H1 (cell line): Measurements from ENCODE around the gene SPDYC. TPM values are rescaled to one million over a fixed set of nuclear protein-coding genes. Genes with fewer than 3 reads are reported as not detected.

Source experiments
- CREB1 ChIP-seq: IDR thresholded peaks from 2 replicates; pipeline ENCODE4 v1.6.1; 2012; ENCODE audit warnings: inconsistent platforms
- CTBP2 ChIP-seq: IDR thresholded peaks from 2 replicates; pipeline ENCODE4 v1.7.0; 2011; ENCODE audit warnings: borderline replicate concordance, mild to moderate bottlenecking, moderate library complexity, mixed read lengths, low read length; ENCODE audit not compliant: insufficient read depth, insufficient read length
- GABPA ChIP-seq: IDR thresholded peaks from 2 replicates; pipeline ENCODE4 v1.6.1; 2011; ENCODE audit warnings: mild to moderate bottlenecking, low read length, moderate library complexity, borderline replicate concordance; ENCODE audit not compliant: insufficient read depth
- JUND ChIP-seq: IDR thresholded peaks from 2 replicates; pipeline ENCODE4 v1.6.1; 2011; ENCODE audit warnings: mild to moderate bottlenecking, improper control_type of control experiment, low read length
- RAD21 ChIP-seq, 2 experiments: IDR thresholded peaks in 1 of 2; conservative IDR thresholded peaks in 1 of 2; 2 replicates each; pipeline ENCODE4 v1.6.1; 2011; ENCODE audit warnings: low read depth in 2 of 2, low read length in 2 of 2, improper control_type of control experiment in 1 of 2, inconsistent platforms in 1 of 2, mild to moderate bottlenecking in 1 of 2, moderate library complexity in 1 of 2
- RFX5 ChIP-seq: IDR thresholded peaks from 2 replicates; pipeline ENCODE4 v1.6.1; 2011; ENCODE audit warnings: low read depth, low read length, improper control_type of control experiment, borderline replicate concordance
- ZNF274 ChIP-seq: IDR thresholded peaks from 2 replicates; pipeline ENCODE4 v1.7.0; 2012; ENCODE audit warnings: low read length, borderline replicate concordance; ENCODE audit errors: extremely low read depth
- polyA plus RNA-seq, 7 experiments: library from polyadenylated mRNA; depleted of rRNA in 3 of 7; stranded (reverse) in 5 of 7; unstranded in 2 of 7; fragments of >200 nt in 5 of 7; fragments of 200-250 nt in 2 of 7; gene quantifications; 1 replicate in 5 of 7; 2 replicates in 1 of 7; 4 replicates in 1 of 7; pipeline versions ENCODE4 v1.2.1 to v1.2.3, GENCODE V29; 2011 to 2013; ENCODE audit warnings: missing spikeins in 2 of 7, mixed read lengths in 2 of 7
- total RNA-seq: library from RNA; stranded (reverse); fragmentation: NEBNext Ultra II Directional; extraction: Animal tissue kit (Norgen Biotek cat#: 25700); gene quantifications from 2 replicates; pipeline ENCODE4 v1.2.1, GENCODE V29; 2021
- TF ChIP-seq, protein P1 (sequence below): fragments of 300-600 bp; sonication (generic); IDR thresholded peaks from 2 replicates; pipeline ENCODE4 v1.7.1; 2012; ENCODE audit warnings: low read length, moderate library complexity, mild to moderate bottlenecking, inconsistent platforms; ENCODE audit not compliant: insufficient replicate concordance
- TF ChIP-seq, protein P2 (sequence below): IDR thresholded peaks from 2 replicates; pipeline ENCODE4 v1.6.1; 2011; ENCODE audit warnings: low read length, improper control_type of control experiment

Gene SPDYC
- total and polyA plus RNA-seq, 2 of the 8 experiments (the other 6 are each of a cell fraction or from before 2014, with no cell fraction given), result 0.15 TPM; not detected in 1

DNA sequence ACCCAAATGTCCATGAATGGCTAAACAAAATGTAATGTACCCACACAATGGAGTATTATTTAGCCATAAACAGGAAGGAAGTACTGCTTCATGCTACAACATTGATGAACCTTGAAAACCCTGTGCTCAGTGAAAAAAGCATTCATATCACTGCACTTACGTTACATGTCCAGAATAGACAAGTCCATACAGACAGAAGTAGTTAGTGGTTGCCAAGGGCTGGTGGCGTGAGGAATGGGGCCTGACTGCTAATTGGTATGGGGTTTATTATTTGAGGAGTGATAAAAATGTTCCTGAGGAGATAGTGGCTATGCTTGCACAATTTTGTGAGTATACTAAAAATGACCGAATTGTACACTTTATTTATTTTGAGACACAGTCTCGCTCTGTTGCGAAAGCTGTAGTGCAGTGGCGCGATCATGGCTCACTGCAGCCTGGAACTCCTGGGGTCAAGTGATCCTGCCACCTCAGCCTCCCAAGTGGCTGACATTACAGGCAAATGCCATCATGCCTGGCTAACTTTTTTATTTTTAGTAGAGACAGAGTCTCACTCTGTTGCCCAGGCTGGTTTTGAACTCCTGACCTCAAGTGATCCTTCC, 28.0 kb upstream of the SPDYC start (continued):
- TF ChIP-seq, protein P1, sequence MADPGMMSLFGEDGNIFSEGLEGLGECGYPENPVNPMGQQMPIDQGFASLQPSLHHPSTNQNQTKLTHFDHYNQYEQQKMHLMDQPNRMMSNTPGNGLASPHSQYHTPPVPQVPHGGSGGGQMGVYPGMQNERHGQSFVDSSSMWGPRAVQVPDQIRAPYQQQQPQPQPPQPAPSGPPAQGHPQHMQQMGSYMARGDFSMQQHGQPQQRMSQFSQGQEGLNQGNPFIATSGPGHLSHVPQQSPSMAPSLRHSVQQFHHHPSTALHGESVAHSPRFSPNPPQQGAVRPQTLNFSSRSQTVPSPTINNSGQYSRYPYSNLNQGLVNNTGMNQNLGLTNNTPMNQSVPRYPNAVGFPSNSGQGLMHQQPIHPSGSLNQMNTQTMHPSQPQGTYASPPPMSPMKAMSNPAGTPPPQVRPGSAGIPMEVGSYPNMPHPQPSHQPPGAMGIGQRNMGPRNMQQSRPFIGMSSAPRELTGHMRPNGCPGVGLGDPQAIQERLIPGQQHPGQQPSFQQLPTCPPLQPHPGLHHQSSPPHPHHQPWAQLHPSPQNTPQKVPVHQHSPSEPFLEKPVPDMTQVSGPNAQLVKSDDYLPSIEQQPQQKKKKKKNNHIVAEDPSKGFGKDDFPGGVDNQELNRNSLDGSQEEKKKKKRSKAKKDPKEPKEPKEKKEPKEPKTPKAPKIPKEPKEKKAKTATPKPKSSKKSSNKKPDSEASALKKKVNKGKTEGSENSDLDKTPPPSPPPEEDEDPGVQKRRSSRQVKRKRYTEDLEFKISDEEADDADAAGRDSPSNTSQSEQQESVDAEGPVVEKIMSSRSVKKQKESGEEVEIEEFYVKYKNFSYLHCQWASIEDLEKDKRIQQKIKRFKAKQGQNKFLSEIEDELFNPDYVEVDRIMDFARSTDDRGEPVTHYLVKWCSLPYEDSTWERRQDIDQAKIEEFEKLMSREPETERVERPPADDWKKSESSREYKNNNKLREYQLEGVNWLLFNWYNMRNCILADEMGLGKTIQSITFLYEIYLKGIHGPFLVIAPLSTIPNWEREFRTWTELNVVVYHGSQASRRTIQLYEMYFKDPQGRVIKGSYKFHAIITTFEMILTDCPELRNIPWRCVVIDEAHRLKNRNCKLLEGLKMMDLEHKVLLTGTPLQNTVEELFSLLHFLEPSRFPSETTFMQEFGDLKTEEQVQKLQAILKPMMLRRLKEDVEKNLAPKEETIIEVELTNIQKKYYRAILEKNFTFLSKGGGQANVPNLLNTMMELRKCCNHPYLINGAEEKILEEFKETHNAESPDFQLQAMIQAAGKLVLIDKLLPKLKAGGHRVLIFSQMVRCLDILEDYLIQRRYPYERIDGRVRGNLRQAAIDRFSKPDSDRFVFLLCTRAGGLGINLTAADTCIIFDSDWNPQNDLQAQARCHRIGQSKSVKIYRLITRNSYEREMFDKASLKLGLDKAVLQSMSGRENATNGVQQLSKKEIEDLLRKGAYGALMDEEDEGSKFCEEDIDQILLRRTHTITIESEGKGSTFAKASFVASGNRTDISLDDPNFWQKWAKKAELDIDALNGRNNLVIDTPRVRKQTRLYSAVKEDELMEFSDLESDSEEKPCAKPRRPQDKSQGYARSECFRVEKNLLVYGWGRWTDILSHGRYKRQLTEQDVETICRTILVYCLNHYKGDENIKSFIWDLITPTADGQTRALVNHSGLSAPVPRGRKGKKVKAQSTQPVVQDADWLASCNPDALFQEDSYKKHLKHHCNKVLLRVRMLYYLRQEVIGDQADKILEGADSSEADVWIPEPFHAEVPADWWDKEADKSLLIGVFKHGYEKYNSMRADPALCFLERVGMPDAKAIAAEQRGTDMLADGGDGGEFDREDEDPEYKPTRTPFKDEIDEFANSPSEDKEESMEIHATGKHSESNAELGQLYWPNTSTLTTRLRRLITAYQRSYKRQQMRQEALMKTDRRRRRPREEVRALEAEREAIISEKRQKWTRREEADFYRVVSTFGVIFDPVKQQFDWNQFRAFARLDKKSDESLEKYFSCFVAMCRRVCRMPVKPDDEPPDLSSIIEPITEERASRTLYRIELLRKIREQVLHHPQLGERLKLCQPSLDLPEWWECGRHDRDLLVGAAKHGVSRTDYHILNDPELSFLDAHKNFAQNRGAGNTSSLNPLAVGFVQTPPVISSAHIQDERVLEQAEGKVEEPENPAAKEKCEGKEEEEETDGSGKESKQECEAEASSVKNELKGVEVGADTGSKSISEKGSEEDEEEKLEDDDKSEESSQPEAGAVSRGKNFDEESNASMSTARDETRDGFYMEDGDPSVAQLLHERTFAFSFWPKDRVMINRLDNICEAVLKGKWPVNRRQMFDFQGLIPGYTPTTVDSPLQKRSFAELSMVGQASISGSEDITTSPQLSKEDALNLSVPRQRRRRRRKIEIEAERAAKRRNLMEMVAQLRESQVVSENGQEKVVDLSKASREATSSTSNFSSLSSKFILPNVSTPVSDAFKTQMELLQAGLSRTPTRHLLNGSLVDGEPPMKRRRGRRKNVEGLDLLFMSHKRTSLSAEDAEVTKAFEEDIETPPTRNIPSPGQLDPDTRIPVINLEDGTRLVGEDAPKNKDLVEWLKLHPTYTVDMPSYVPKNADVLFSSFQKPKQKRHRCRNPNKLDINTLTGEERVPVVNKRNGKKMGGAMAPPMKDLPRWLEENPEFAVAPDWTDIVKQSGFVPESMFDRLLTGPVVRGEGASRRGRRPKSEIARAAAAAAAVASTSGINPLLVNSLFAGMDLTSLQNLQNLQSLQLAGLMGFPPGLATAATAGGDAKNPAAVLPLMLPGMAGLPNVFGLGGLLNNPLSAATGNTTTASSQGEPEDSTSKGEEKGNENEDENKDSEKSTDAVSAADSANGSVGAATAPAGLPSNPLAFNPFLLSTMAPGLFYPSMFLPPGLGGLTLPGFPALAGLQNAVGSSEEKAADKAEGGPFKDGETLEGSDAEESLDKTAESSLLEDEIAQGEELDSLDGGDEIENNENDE, result no peak
- TF ChIP-seq CTBP2 (no peak), RAD21 (IDR thresholded peaks at IDR 0.05 in 1 of 2, conservative IDR thresholded peaks at IDR 0.05 in 1 of 2; ENCODE audit: low read depth in 2 of 2, low read length in 2 of 2) (no peak), JUND (no peak), ZNF274 (no peak), RFX5 (no peak), GABPA (no peak), CREB1 (no peak)
- TF ChIP-seq, protein P2, sequence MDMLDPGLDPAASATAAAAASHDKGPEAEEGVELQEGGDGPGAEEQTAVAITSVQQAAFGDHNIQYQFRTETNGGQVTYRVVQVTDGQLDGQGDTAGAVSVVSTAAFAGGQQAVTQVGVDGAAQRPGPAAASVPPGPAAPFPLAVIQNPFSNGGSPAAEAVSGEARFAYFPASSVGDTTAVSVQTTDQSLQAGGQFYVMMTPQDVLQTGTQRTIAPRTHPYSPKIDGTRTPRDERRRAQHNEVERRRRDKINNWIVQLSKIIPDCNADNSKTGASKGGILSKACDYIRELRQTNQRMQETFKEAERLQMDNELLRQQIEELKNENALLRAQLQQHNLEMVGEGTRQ, result no peak
